GM12878 (cell line): Measurements from ENCODE around the gene NXN. TPM values are rescaled to one million over a fixed set of nuclear protein-coding genes. Genes with fewer than 3 reads are reported as not detected.
"Not testable (repeated sequence)": the region's sequence is repeated elsewhere in the genome, so short reads cannot be mapped to it uniquely, and the experiment has no call there.

Experiments used
- ATAC-seq: fragments of 200-7000 bp; cut with Tn5 transposase; 3 replicates; pipeline ENCODE4 v1.9.1; 2020; ENCODE audit warnings: mild to moderate bottlenecking, moderate library complexity
- BruUV-seq: library from RNA; stranded (reverse); fragments of 400-500 nt; replicated peaks from 2 replicates; lab custom pipeline; 2021; lab: Mats Ljungman, UMichigan
- CTCF ChIA-PET: fragments of 300-600 bp; sonication (Branson Sonifier 250); formaldehyde crosslinking; extraction: SDS; loops from one replicate; lab custom pipeline; 2021; ENCODE audit warnings: inconsistent platforms; lab: Yijun Ruan, JAX
- POLR2A ChIA-PET: fragments of 350-600 bp; formaldehyde crosslinking; extraction: SDS; loops from one replicate; lab custom pipeline; 2021; ENCODE audit warnings: inconsistent platforms; lab: Charles Lee
- RAD21 ChIA-PET: fragments of 300-600 bp; sonication (Branson Sonifier 250); formaldehyde crosslinking; loops from one replicate; lab custom pipeline; 2023; ENCODE audit warnings: antibody characterized with exemption; ENCODE audit not compliant: unreplicated experiment; lab: Charles Lee
- SMC1A ChIA-PET: fragments of 300-600 bp; sonication (Branson Sonifier 250); formaldehyde crosslinking; loops from one replicate; lab custom pipeline; 2023; ENCODE audit not compliant: unreplicated experiment, uncharacterized antibody; lab: Charles Lee
- DNase-seq: peaks from one replicate; pipeline ENCODE4 v3.0.0-alpha.2; 2011; ENCODE audit warnings: low read depth, low spot score
- FAIRE-seq: peaks from 3 replicates; lab custom pipeline; 2011; peaks lifted over from hg19 to GRCh38; lab: Jason Lieb, UNC
- H2AFZ ChIP-seq: 2 replicates; pipeline ENCODE4 v1.6.0; 2011; ENCODE audit warnings: low read depth, low read length, control low read depth; ENCODE audit not compliant: control insufficient read depth
- H3K27ac ChIP-seq: 2 replicates; pipeline ENCODE4 v1.5.1; 2011; ENCODE audit warnings: control low read depth; ENCODE audit not compliant: control insufficient read depth, insufficient read depth
- H3K27me3 ChIP-seq, 2 experiments: replicated peaks in 1 of 2; 2 replicates each; pipeline versions ENCODE4 v1.6.0 to v1.6.1; 2011; ENCODE audit warnings: low read length in 1 of 2; ENCODE audit not compliant: control insufficient read depth in 2 of 2, insufficient read depth in 2 of 2
- H3K36me3 ChIP-seq, 2 experiments: 2 replicates each; pipeline ENCODE4 v1.5.1; 2011; ENCODE audit warnings: low read length in 1 of 2; ENCODE audit not compliant: control insufficient read depth in 2 of 2, insufficient read depth in 2 of 2
- H3K4me1 ChIP-seq: 2 replicates; pipeline ENCODE4 v1.6.1; 2011; ENCODE audit warnings: mild to moderate bottlenecking, low read length, moderate library complexity, mixed read lengths; ENCODE audit not compliant: control insufficient read depth, insufficient read depth
- H3K4me2 ChIP-seq: 2 replicates; pipeline ENCODE4 v1.6.0; 2011; ENCODE audit warnings: control low read depth; ENCODE audit not compliant: control insufficient read depth, insufficient read depth
- H3K4me3 ChIP-seq: fragments of 200-600 bp; sonication (generic); 2 replicates; pipeline ENCODE4 v1.5.1; 2016
- H3K79me2 ChIP-seq: 2 replicates; pipeline ENCODE4 v1.6.0; 2011; ENCODE audit warnings: low read length; ENCODE audit not compliant: control insufficient read depth, insufficient read depth
- H3K9ac ChIP-seq: 2 replicates; pipeline ENCODE4 v1.8.0; 2011; ENCODE audit warnings: low read length, control low read depth, mixed read lengths; ENCODE audit not compliant: control insufficient read depth, insufficient read depth
- H3K9me3 ChIP-seq: replicated peaks from 3 replicates; pipeline ENCODE4 v1.5.1; 2011; ENCODE audit warnings: mild to moderate bottlenecking, low read length; ENCODE audit not compliant: control insufficient read depth, insufficient read depth
- H4K20me1 ChIP-seq: 2 replicates; pipeline ENCODE4 v1.6.0; 2011; ENCODE audit not compliant: control insufficient read depth, insufficient read depth
- IKZF2 ChIP-seq, 2 experiments: fragments of 450-650 bp; IDR thresholded peaks; 2 replicates each; pipeline ENCODE4 v1.6.1; 2017; ENCODE audit warnings: mild to moderate bottlenecking in 2 of 2, moderate library complexity in 2 of 2
- SP1 ChIP-seq: IDR thresholded peaks from one replicate; pipeline ENCODE4 v1.6.1; 2011; ENCODE audit warnings: low read depth, low read length
- ZNF217 ChIP-seq: fragments of 450-650 bp; IDR thresholded peaks from 2 replicates; pipeline ENCODE4 v1.6.1; 2017; ENCODE audit warnings: antibody characterized with exemption, mild to moderate bottlenecking
- ZNF274 ChIP-seq: IDR thresholded peaks from one replicate; pipeline ENCODE4 v1.8.0; 2011; ENCODE audit not compliant: insufficient read length, insufficient read depth
- WGBS: methylation state at CpG from one replicate; pipeline ENCODE4 v1.1.6; 2016; ENCODE audit warnings: low lambda C conversion rate; ENCODE audit not compliant: insufficient replicate concordance, insufficient coverage; ENCODE audit errors: missing lambda C conversion rate; 5-methylcytosine and 5-hydroxymethylcytosine counted together
- in situ Hi-C: fragments of 300-500 bp; cut with MboI; formaldehyde crosslinking; loops from 9 replicates; pipeline ENCODE4 v1.14.3; 2018; ENCODE audit warnings: mixed read lengths
- intact Hi-C: fragments of 100-400 bp; cut with micrococcal nuclease; formaldehyde crosslinking; loops from one replicate; pipeline ENCODE4 v1.14.2; 2022; ENCODE audit not compliant: unreplicated experiment
- polyA plus RNA-seq, 11 experiments: library from polyadenylated mRNA; depleted of rRNA in 4 of 11; unstranded in 6 of 11; stranded (reverse) in 5 of 11; fragments of >200 nt; fragmentation: Nextera tagmentation in 4 of 11; fragmentation: Illumina TruSeq in 1 of 11; extraction: Ambion mirVana in 4 of 11; extraction: Trizol in 1 of 11; gene quantifications; 1 replicate in 1 of 11; 2 replicates in 10 of 11; pipeline versions ENCODE4 v1.2.1 to v1.2.3, GENCODE V29; 2011 to 2016; ENCODE audit warnings: inconsistent platforms in 2 of 11, missing spikeins in 2 of 11, low read depth in 1 of 11
- total RNA-seq, 4 experiments: library from RNA; depleted of rRNA in 3 of 4; stranded (reverse); fragments of >200 nt in 3 of 4; fragmentation: Illumina TruSeq in 1 of 4; extraction: Trizol in 1 of 4; gene quantifications; 2 replicates each; pipeline versions ENCODE4 v1.2.1 to v1.2.3, GENCODE V29; 2013 to 2021
- TF ChIP-seq, protein P1 (sequence below): fragments of 450-650 bp; conservative IDR thresholded peaks from 2 replicates; pipeline ENCODE4 v1.6.1; 2017; ENCODE audit warnings: mild to moderate bottlenecking, moderate library complexity
- TF ChIP-seq, protein P2 (sequence below): fragments of 150-350 bp; IDR thresholded peaks from 2 replicates; pipeline ENCODE4 v1.6.1; 2014; ENCODE audit warnings: mild to moderate bottlenecking, low read depth, low read length

The NXN gene
- total and polyA plus RNA-seq, 10 of the 15 experiments (the other 5 are each of a cell fraction or from before 2014, with no cell fraction given), result 0.04 to 1.2 (median 0.30) TPM

DNA sequence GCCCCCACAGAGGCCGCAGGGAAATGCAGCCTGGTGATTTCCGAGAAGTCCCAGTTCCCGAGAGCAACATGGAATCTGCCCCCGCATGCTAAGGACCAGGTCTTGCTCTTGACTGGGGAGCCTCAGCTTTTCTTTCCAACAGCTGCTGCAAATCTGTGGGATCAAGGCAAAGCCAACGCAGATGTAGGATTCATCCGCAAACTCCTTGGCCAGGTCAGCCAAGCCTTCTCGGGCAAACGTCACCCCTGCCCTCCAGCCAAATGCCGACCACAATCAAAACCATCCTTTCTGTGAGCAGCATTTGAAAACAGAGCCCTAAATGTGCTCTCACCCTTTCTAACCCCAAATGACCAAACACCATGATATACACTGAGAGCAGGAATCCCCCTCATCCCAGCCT lies 143.4 kb downstream of the NXN start (continued):
- TF ChIP-seq, protein P1, sequence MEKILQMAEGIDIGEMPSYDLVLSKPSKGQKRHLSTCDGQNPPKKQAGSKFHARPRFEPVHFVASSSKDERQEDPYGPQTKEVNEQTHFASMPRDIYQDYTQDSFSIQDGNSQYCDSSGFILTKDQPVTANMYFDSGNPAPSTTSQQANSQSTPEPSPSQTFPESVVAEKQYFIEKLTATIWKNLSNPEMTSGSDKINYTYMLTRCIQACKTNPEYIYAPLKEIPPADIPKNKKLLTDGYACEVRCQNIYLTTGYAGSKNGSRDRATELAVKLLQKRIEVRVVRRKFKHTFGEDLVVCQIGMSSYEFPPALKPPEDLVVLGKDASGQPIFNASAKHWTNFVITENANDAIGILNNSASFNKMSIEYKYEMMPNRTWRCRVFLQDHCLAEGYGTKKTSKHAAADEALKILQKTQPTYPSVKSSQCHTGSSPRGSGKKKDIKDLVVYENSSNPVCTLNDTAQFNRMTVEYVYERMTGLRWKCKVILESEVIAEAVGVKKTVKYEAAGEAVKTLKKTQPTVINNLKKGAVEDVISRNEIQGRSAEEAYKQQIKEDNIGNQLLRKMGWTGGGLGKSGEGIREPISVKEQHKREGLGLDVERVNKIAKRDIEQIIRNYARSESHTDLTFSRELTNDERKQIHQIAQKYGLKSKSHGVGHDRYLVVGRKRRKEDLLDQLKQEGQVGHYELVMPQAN, result no peak
- TF ChIP-seq IKZF2 (IDR thresholded peaks at IDR 0.05) (no peak), SP1 (no peak), ZNF217 (no peak), ZNF274 (no peak)
- TF ChIP-seq, protein P2, sequence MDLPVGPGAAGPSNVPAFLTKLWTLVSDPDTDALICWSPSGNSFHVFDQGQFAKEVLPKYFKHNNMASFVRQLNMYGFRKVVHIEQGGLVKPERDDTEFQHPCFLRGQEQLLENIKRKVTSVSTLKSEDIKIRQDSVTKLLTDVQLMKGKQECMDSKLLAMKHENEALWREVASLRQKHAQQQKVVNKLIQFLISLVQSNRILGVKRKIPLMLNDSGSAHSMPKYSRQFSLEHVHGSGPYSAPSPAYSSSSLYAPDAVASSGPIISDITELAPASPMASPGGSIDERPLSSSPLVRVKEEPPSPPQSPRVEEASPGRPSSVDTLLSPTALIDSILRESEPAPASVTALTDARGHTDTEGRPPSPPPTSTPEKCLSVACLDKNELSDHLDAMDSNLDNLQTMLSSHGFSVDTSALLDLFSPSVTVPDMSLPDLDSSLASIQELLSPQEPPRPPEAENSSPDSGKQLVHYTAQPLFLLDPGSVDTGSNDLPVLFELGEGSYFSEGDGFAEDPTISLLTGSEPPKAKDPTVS, result no peak

DNA sequence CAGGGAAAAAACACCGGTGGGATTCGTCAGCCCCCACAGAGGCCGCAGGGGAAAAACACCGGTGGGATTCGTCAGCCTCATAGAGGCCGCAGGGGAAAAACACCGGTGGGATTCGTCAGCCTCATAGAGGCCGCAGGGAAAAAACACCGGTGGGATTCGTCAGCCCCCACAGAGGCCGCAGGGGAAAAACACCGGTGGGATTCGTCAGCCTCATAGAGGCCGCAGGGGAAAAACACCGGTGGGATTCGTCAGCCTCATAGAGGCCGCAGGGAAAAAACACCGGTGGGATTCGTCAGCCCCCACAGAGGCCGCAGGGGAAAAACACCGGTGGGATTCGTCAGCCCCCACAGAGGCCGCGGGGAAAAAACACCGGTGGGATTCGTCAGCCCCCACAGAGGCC lies 143.9 kb downstream of the NXN start:
- H3K4me3 ChIP-seq, FAIRE-seq, H3K27me3 ChIP-seq, H3K9me3 ChIP-seq, ATAC-seq, H3K79me2 ChIP-seq, H3K9ac ChIP-seq, intact Hi-C loops, POLR2A ChIA-PET, in situ Hi-C loops, H4K20me1 ChIP-seq, H3K4me1 ChIP-seq, H2AFZ ChIP-seq, BruUV-seq, CTCF ChIA-PET, H3K36me3 ChIP-seq, SMC1A ChIA-PET, H3K4me2 ChIP-seq, H3K27ac ChIP-seq, RAD21 ChIA-PET, DNase-seq: not testable (repeated sequence)
- WGBS, result 93% methylated on average over 3 of the region's 27 CpGs
